Activated T-cell treated with anti-CD3 and anti-CD28 coated beads for 1 hour (primary cell): ENCODE measurements around the gene PIK3C2B.
"Not testable (repeated sequence)": the region's sequence is repeated elsewhere in the genome, so short reads cannot be mapped to it uniquely, and the experiment has no call there.

ENCODE experiments used
- DNase-seq: peaks from one replicate; pipeline ENCODE4 v3.0.0-alpha.2; 2020; ENCODE audit warnings: low read depth

Gene PIK3C2B

DNA sequence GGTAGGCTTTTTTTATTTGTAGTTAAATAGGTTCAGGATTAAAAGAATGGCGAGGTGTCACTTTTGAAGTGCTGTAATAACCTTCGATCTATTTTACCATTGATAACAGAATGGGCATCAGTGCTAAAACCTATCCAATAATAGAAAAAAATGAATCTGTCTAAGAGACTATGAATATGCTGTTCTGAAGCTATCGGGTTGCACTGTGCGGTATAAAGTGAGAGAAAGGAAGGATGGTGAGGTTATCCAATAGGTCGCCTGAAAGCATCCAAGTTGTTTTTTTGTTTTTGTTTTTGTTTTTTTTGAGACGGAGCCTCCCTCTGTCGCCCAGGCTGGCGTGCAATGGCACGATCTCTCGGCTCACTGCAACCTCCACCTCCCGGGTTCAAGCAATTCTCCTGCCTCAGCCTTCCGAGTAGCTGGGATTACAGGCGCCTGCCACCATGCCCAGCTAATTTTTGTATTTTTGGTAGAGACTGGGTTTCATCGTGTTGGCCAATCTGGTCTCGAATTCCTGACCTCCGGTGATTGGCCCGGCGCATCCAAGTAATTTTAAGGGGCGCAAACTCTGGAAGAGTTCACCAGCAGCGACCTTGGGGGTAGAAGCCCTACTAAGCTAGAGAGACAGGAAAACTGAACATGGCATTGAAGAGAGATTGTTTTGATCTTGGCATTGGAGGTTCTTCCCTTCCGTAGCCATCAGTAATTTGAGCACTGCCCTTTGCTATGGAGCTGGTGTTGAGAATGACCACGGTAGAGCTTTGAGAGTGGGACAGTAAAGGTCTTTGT, 12.9 kb upstream of the PIK3C2B start:
- DNase-seq: no peak

DNA sequence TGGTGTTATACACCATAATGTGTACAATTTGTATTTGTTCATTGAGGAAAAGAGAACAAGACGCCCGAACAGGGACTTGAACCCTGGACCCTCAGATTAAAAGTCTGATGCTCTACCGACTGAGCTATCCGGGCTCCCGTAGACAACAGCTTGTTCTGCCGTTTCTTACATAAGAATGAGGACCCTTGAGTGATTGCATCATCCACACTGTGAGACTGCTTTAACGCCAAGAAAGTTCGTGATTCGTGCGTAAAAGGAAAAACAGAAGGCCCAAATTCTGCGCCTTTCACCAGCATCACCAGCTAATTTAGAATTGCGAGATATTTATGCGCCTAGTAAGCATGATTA, 12.3 kb upstream of the PIK3C2B start:
- DNase-seq: peak; percentile 81

- DNase-seq: peak; percentile 52
These were observed 11.8 kb upstream of the PIK3C2B start for GRCh38 chr1:204506201-204506968.

DNA sequence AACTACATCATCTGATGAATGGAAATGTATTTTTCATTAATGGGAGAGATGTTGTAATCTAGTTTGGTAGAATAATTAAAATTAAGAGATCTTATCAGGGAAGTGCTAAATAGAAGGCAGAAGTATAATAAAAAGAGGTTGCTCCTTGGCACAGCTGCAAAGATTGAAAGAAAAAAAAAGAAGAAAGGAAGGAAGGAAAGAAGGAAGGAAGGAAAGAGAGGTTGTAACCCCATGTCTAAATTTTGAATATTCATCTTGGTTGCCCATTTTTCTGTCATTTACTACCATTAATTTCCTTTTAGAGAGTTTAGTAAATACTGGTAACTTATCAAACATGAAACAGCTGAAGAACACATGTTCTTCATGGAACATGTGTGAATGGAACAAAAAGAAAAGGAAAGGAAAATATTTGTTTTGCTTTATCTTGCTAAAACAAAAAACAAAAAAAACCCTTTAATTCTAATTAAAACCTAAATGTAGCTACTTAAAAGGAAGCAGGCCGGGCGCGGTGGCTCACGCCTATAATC, 11.1 kb upstream of the PIK3C2B start:
- no peak for DNase-seq

GRCh38 chr1:204503913-204504519, 9.4 kb upstream of the PIK3C2B start:
- DNase-seq: no peak

DNA sequence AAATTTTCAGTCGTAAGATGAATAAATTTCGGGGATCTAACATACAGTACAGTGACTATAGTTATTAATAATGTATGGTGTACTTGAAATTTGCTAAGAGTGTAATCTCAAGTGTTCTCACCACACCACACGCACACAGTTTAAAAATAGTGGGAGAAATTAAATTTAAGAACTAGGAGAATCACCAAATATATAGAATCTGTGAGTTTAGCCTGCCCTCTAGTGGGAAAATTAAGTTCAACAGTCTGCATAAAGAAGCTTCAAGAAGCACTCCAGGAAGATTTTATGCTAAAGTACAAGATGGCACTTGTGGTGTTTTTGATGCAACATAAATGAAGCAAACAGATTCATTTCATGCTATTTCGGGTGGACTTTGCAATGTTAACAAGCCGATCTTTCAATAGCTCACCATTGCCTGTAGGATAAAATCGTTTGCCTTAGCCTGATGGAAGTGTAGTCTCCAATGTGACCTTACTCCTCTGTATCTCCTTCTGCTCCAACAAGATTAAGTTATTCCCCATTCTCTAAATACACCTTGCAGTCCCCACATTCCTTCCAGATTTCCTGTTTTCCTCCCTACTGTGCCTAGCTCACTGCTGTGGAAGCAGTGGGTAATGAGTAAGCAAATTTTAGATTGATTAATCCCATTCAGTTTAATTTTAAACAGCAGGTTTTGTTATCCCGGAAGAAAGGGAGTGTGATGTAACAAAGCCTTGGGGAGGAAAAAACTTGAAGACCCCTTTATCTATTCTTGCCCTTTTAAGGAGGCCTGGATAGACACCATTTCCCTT, 8.7 kb upstream of the PIK3C2B start:
- no peak for DNase-seq

GRCh38 chr1:204502241-204502640, 7.6 kb upstream of the PIK3C2B start:
- no peak for DNase-seq

DNA sequence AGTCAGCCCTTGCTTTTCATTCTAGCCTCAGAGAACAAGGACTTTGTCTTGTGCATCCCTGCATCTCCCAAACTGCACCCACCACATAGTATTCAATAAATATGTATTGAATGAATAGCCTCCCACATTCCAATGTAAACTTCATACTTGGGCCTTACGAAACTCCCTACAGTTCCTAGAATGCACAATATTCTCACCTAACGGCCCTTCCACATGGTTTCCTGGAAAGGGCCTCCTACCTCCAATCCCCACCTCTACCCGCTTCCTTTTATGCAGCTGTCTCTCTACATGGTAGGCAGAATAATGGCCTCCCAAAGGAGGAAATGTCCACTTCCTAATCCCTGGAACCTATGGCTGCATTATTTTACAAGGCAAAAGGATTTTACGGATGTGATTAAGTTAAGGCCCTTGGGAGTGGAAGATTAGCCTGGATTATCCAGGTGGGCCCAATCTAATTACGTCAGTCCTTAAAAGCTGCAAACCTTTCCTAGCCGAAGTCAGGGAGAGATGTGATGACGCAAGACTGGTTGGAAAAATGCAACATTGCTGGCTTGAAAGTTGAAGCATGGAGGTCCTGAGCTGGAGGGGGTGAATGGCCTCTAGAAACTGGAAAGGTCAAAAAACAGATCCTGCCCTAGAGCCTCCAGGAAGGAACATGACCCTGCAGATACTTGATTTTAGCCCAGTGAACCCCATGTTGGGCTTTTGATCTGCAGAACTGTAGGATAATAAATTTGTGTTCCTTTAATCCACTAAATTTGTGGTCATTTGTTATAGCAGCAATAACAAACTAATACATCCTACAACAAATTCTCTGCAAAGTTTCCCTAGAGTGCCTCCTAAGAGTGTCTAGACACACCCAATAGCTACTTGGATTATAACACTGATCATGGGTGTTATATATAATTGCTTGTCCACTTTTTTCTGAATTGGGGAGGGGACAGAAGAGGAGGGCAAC, 5.2 kb upstream of the PIK3C2B start:
- DNase-seq: no peak

GRCh38 chr1:204498981-204499380, 4.4 kb upstream of the PIK3C2B start:
- DNase-seq: no peak

- no peak for DNase-seq
These were observed 1.2 kb upstream of the PIK3C2B start for GRCh38 chr1:204495777-204496176.

DNA sequence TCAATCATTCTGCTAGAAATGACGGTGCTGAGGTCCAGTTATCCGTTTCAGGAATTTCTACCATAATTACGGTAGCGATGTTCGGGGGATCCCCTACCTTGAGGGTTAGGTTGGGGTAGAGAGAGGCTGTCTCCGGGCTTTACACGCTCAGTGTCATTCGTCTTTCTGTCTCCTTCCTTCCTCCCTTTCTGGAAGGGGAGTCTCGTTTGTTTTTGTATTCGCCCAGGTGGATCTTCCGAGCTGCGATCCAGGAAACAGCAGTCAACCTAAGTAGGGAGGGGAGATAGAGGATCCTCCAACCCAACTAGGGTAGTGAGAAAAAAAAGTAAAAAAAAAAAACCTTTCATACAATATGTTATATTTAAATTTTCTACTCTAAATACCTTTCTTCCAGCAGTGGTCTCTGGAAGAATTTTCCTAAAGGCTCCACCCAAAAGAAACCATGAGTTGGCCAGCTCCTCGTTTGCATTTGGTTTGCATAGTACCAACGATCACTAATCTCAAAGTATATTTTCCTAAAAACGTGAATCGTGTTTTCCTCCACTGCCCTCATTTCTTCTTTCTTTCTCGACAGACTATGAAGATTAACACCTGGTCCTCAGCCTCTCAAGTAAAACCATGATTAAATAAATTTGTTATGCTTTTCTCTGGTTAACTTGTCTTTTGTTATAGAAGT, 611 bp upstream of the PIK3C2B start:
- DNase-seq: no peak

- DNase-seq: peak; percentile 30
These were observed 673 bp downstream of the PIK3C2B start for GRCh38 chr1:204493984-204494280.

GRCh38 chr1:204493145-204493983, 1.2 kb downstream of the PIK3C2B start:
- no peak for DNase-seq

DNA sequence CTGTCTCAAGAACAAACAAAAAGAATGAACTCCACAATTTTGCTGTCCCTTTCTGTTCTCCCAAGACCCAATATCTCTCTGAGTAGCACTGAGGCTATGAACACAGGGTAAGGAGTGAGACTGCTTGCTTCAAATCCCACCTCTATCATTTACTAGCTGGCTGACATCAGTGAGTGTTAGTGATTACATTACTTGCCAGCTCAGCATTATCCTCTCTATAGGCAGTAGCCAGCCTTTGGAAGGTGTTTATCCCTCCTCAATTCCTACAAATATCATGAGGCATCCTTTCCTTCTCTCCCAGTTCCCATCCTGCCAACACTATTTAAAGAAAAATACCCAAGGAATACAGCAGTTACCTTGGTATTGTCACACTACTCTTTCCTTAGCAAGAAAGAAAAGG, 3.0 kb downstream of the PIK3C2B start:
- no peak for DNase-seq

- DNase-seq: no peak
These were observed 7.4 kb downstream of the PIK3C2B start for GRCh38 chr1:204487256-204487615.

- DNase-seq: not testable (repeated sequence)
These were observed 7.9 kb downstream of the PIK3C2B start for GRCh38 chr1:204486513-204487255.

- no peak for DNase-seq
These were observed 10.8 kb downstream of the PIK3C2B start for GRCh38 chr1:204483791-204484190.

- DNase-seq: no peak
These were observed 14.1 kb downstream of the PIK3C2B start for GRCh38 chr1:204480515-204480914.
